Caco-2 (cell line): Measurements from ENCODE around the gene VWA1. TPM values are rescaled to one million over a fixed set of nuclear protein-coding genes. Genes with fewer than 3 reads are reported as not detected.

Experiments used
- BruUV-seq: library from RNA; stranded (reverse); fragments of 400-500 nt; replicated peaks from 2 replicates; lab custom pipeline; 2021; lab: Mats Ljungman, UMichigan
- CTCF ChIA-PET: fragments of 300-600 bp; sonication (Branson Sonifier 250); formaldehyde crosslinking; loops from one replicate; lab custom pipeline; 2022; ENCODE audit warnings: antibody characterized with exemption; lab: Charles Lee
- POLR2A ChIA-PET: fragments of 300-600 bp; sonication (Branson Sonifier 250); formaldehyde crosslinking; loops from one replicate; lab custom pipeline; 2022; ENCODE audit warnings: antibody characterized with exemption; lab: Charles Lee
- DNase-seq, 2 experiments: peaks; one replicate each; pipeline versions ENCODE4 v3.0.0 to v3.0.0-alpha.2; 2020 to 2022
- H3K27me3 ChIP-seq: replicated peaks from 2 replicates; pipeline ENCODE4 v1.6.0; 2011; ENCODE audit warnings: low read length; ENCODE audit not compliant: control insufficient read depth, insufficient read depth
- H3K36me3 ChIP-seq: 2 replicates; pipeline ENCODE4 v1.5.1; 2011; ENCODE audit warnings: low read length; ENCODE audit not compliant: control insufficient read depth, insufficient read depth
- H3K4me1 ChIP-seq: fragments of 250-450 bp; sonication (Bioruptor Pico); 2 replicates; pipeline ENCODE4 v1.5.1; 2020; ENCODE audit warnings: mild to moderate bottlenecking
- H3K4me3 ChIP-seq: 2 replicates; pipeline ENCODE4 v1.5.1; 2011; ENCODE audit warnings: low read depth, mild to moderate bottlenecking, control low read depth, low read length
- H3K9me3 ChIP-seq: fragments of 250-450 bp; sonication (Bioruptor Pico); 2 replicates; pipeline ENCODE4 v1.5.1; 2020; ENCODE audit warnings: mild to moderate bottlenecking, moderate library complexity
- H3K27ac Mint-ChIP-seq: one replicate; pipeline ENCODE4 v1.8.0; 2022; ENCODE audit warnings: mixed read lengths; ENCODE audit not compliant: unreplicated experiment
- H3K27me3 Mint-ChIP-seq: one replicate; pipeline ENCODE4 v1.8.0; 2022; ENCODE audit warnings: mixed read lengths; ENCODE audit not compliant: insufficient read depth, unreplicated experiment
- H3K36me3 Mint-ChIP-seq: one replicate; pipeline ENCODE4 v1.8.0; 2022; ENCODE audit warnings: mild to moderate bottlenecking, mixed read lengths; ENCODE audit not compliant: insufficient read depth, unreplicated experiment
- H3K4me1 Mint-ChIP-seq: one replicate; pipeline ENCODE4 v1.8.0; 2022; ENCODE audit warnings: low read depth, mixed read lengths; ENCODE audit not compliant: unreplicated experiment
- H3K4me3 Mint-ChIP-seq: one replicate; pipeline ENCODE4 v1.8.0; 2022; ENCODE audit warnings: mild to moderate bottlenecking, moderate library complexity, mixed read lengths; ENCODE audit not compliant: unreplicated experiment
- H3K9me3 Mint-ChIP-seq: one replicate; pipeline ENCODE4 v1.8.0; 2022; ENCODE audit warnings: mixed read lengths; ENCODE audit not compliant: unreplicated experiment
- CTCF ChIP-seq, 2 experiments: fragments of 200-600 bp in 1 of 2; IDR thresholded peaks; 1 replicate in 1 of 2; 2 replicates in 1 of 2; pipeline versions ENCODE4 v1.5.1 to v1.8.0; 2011 to 2022; ENCODE audit warnings: antibody characterized with exemption in 1 of 2, control low read depth in 1 of 2, inconsistent platforms in 1 of 2, low read depth in 1 of 2, low read length in 1 of 2, mild to moderate bottlenecking in 1 of 2, moderate library complexity in 1 of 2; ENCODE audit not compliant: insufficient read depth in 1 of 2, severe bottlenecking in 1 of 2, unreplicated experiment in 1 of 2
- intact Hi-C: fragments of 100-400 bp; cut with micrococcal nuclease; formaldehyde crosslinking; loops from one replicate; pipeline ENCODE4 v1.10.0; 2022; ENCODE audit not compliant: unreplicated experiment
- total RNA-seq: library from RNA; stranded (reverse); gene quantifications from 2 replicates; pipeline ENCODE4 v1.2.3, GENCODE V29; 2022

VWA1 gene
- total RNA-seq, 1 experiment from 2014 or later = 74.7 TPM

GRCh38 chr1:1423245-1423597 is 12.3 kb upstream of the VWA1 start:
- H3K27me3 ChIP-seq = no peaks in the 10 kb centered on the region
- no peak overlapping the region for H3K4me3 ChIP-seq
- peak overlapping the region; percentile 87 for H3K27ac Mint-ChIP-seq
- no peaks in the 10 kb centered on the region for H3K36me3 Mint-ChIP-seq
- CTCF ChIA-PET = no interaction called here
- H3K9me3 ChIP-seq = no peaks in the 10 kb centered on the region
- POLR2A ChIA-PET = no interaction called here
- BruUV-seq = no TSS peak
- peaks cover 32% of the 10 kb centered on the region for H3K4me1 ChIP-seq
- DNase-seq = no peak
- no peaks in the 10 kb centered on the region for H3K36me3 ChIP-seq
- H3K9me3 Mint-ChIP-seq = no peaks in the 10 kb centered on the region
- intact Hi-C loops = no loop called here
- H3K4me1 Mint-ChIP-seq = no peaks in the 10 kb centered on the region
- no peak overlapping the region for H3K4me3 Mint-ChIP-seq
- no peaks in the 10 kb centered on the region for H3K27me3 Mint-ChIP-seq
- TF ChIP-seq CTCF (IDR thresholded peaks at IDR 0.05; ENCODE audit: insufficient read depth in 1 of 2, low read depth in 1 of 2, low read length in 1 of 2, severe bottlenecking in 1 of 2, unreplicated experiment in 1 of 2) = no peak

- H3K36me3 ChIP-seq = no peaks in the 10 kb centered on the region
- no peak overlapping the region for H3K4me3 Mint-ChIP-seq
- ChIA-PET POLR2A (no interaction called here), CTCF (no interaction called here)
- TF ChIP-seq CTCF (IDR thresholded peaks at IDR 0.05; ENCODE audit: insufficient read depth in 1 of 2, low read depth in 1 of 2, low read length in 1 of 2, severe bottlenecking in 1 of 2, unreplicated experiment in 1 of 2) = no peak
- no peaks in the 10 kb centered on the region for H3K27me3 Mint-ChIP-seq
- peaks cover 37% of the 10 kb centered on the region for H3K4me1 ChIP-seq
- DNase-seq = no peak
- no peaks in the 10 kb centered on the region for H3K9me3 Mint-ChIP-seq
- H3K36me3 Mint-ChIP-seq = no peaks in the 10 kb centered on the region
- H3K27ac Mint-ChIP-seq = no peak overlapping the region
- no peaks in the 10 kb centered on the region for H3K9me3 ChIP-seq
- intact Hi-C loops = no loop called here
- no peak overlapping the region for H3K4me3 ChIP-seq
- no peaks in the 10 kb centered on the region for H3K27me3 ChIP-seq
- H3K4me1 Mint-ChIP-seq = peaks cover 2% of the 10 kb centered on the region
- BruUV-seq = no TSS peak
Observed at GRCh38 chr1:1424707-1425106, 10.8 kb upstream of the VWA1 start.

DNA sequence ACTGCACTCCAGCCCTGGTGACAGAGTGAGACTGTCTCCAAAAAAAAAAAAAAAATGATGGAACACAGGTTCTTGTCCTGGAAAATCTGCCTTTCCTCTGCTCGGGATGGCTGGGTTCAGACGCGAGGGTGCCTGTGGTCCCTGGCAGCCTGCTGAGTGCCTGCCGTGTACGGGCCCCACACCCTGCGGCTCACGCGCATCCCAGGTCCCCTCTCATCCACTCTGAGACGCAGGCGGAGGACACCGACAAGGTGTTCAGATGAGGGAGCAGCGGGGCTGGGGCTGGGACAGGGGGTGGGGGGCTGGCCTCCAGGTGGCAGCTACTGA is 10.1 kb upstream of the VWA1 start:
- intact Hi-C loops = no loop called here
- H3K36me3 ChIP-seq = no peaks in the 10 kb centered on the region
- Mint-ChIP-seq H3K4me3 (no peak overlapping the region), H3K36me3 (no peaks in the 10 kb centered on the region), H3K9me3 (no peaks in the 10 kb centered on the region), H3K27ac (peak overlapping the region; percentile 55), H3K27me3 (no peaks in the 10 kb centered on the region), H3K4me1 (peaks cover 5% of the 10 kb centered on the region)
- no TSS peak for BruUV-seq
- H3K4me3 ChIP-seq = no peak overlapping the region
- H3K4me1 ChIP-seq = peaks cover 44% of the 10 kb centered on the region
- DNase-seq = no peak
- ChIA-PET CTCF (no interaction called here), POLR2A (no interaction called here)
- no peaks in the 10 kb centered on the region for H3K27me3 ChIP-seq
- no peak for TF ChIP-seq CTCF (IDR thresholded peaks at IDR 0.05; ENCODE audit: insufficient read depth in 1 of 2, low read depth in 1 of 2, low read length in 1 of 2, severe bottlenecking in 1 of 2, unreplicated experiment in 1 of 2)
- no peaks in the 10 kb centered on the region for H3K9me3 ChIP-seq
